Measurements from ENCODE around the gene CIB4. TPM values are rescaled to one million over a fixed set of nuclear protein-coding genes. Genes with fewer than 3 reads are reported as not detected.

Gene CIB4
- total and polyA plus RNA-seq, 2 of the 4 experiments (the other 2 are of a cell fraction): not detected

DNA sequence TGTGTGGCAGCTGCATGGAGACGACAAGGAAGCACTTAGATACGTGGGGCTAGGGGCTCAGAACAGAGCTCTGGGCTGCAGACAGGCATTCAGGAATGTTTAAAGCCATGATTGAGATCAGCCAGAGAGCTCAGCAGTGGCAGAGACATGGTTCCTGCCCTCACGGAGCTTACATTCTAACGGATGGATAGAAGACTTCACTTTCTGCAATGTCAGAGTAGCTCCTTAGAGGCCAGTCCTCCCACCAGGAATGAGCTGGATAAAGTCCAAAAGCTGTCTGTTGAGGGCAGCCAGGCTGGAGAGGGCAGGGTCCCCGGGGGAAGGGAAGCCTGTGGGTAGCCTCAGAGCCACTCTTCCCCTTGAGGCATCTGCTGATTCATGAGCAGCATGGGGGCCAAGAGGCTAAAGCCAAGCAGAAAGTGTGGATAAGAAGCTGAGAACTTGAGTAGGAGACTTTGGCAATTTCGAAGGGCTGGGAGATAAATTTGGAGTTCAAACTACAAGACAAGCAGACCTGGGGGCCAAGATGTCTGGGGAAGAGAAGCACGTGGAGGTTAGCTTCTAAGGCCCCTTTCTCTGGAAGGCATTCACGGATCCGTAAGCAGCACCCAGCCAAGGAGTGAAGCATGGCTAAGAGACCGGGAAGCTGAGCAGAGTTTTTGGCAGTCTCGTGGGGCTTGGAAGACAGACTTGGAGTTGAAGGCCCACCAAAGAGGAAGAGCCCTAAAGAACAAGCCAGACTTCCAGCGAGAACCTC, 9.7 kb upstream of the CIB4 start:
- Histone ChIP-seq H3K9me3 (ENCODE audit: control insufficient read depth, insufficient read depth, low read length) (peaks cover 3% of the 10 kb centered on the region), H3K4ac (ENCODE audit: low read depth, low read length) (no peak overlapping the region), H3K14ac (replicated peaks; ENCODE audit: low read depth, low read length) (no peak overlapping the region), H3K79me1 (ENCODE audit: low read depth in 1 of 2, low read length in 2 of 2) (no peaks in the 10 kb centered on the region), H3K18ac (ENCODE audit: low read depth, low read length) (no peak overlapping the region), H2AK9ac (replicated peaks; ENCODE audit: low read depth, low read length, poor library complexity) (no peak overlapping the region), H3K4me3 (ENCODE audit: insufficient read depth, low read depth, low read length) (no peak overlapping the region), H3K27ac (ENCODE audit: insufficient read depth, low read length) (no peak overlapping the region), H2AFZ (replicated peaks; ENCODE audit: low read length, poor library complexity) (no peak overlapping the region), H2BK120ac (ENCODE audit: low read depth, low read length) (no peak overlapping the region), H4K91ac (ENCODE audit: insufficient read depth, low read depth, low read length) (no peak overlapping the region), H2BK15ac (ENCODE audit: low read depth, low read length) (no peak overlapping the region), H2BK20ac (ENCODE audit: low read depth, low read length) (no peak overlapping the region), H2AK5ac (ENCODE audit: low read depth, low read length) (no peak overlapping the region), H3K9me1 (ENCODE audit: insufficient read depth, low read length) (no peaks in the 10 kb centered on the region), H3K27me3 (ENCODE audit: control insufficient read depth, insufficient read depth, low read length) (peaks cover 57% of the 10 kb centered on the region), H3K23ac (ENCODE audit: low read depth, low read length) (no peak overlapping the region), H3K36me3 (ENCODE audit: control insufficient read depth, insufficient read depth, low read length) (no peaks in the 10 kb centered on the region), H3K56ac (ENCODE audit: extremely low read depth, insufficient read depth, low read length) (no peak overlapping the region), H3K4me2 (ENCODE audit: low read depth, low read length) (no peak overlapping the region), H4K5ac (ENCODE audit: low read depth, low read length) (no peak overlapping the region), H3K9ac (ENCODE audit: low read depth, low read length) (no peak overlapping the region), H3K4me1 (ENCODE audit: control insufficient read depth, insufficient read depth, low read length) (peaks cover 2% of the 10 kb centered on the region; the same call in 1 of the 2 replicates), H4K20me1 (ENCODE audit: insufficient read depth, low read length) (no peaks in the 10 kb centered on the region), H4K8ac (ENCODE audit: low read depth in 2 of 2, low read length in 2 of 2) (no peak overlapping the region), H2BK5ac (ENCODE audit: low read depth, low read length, poor library complexity, severe bottlenecking) (no peak overlapping the region)
- ATAC-seq (ENCODE audit: low read depth) (no peak), DNase-seq (no peak)
- ChIA-PET CTCF (no interaction called here), POLR2A (ENCODE audit: unreplicated experiment) (no interaction called here)
- 20% methylated on average over 5 of the region's 12 CpGs; no CpG with 5 or more reads in 1 of the 2 experiments for WGBS, 2 experiments (ENCODE audit: extremely low coverage in 2 of 2, insufficient read length in 1 of 2)
- dilution Hi-C loops (cut with HindIII; ENCODE audit: low sequenced_read_pairs, unreplicated experiment): no loop called here
- no TSS peak for BruUV-seq (replicated peaks)
- intact Hi-C loops (cut with micrococcal nuclease): no loop called here
- in situ Hi-C loops (cut with MboI; ENCODE audit: low sequenced_read_pairs): no loop called here
- TF ChIP-seq RFX5 (IDR thresholded peaks at IDR 0.05; ENCODE audit: low read depth, low read length) (no peak), FOS (IDR thresholded peaks at IDR 0.05; ENCODE audit: low read depth, low read length) (no peak), POLR2A (IDR thresholded peaks at IDR 0.05; ENCODE audit: low read depth, low read length) (no peak), CHD1 (IDR thresholded peaks at IDR 0.05; ENCODE audit: low read depth, low read length) (no peak), NFE2L2 (IDR thresholded peaks at IDR 0.05; ENCODE audit: low read depth, low read length) (no peak), MAFK (IDR thresholded peaks at IDR 0.05; ENCODE audit: low read depth, low read length) (no peak), MAZ (IDR thresholded peaks at IDR 0.05; ENCODE audit: borderline replicate concordance, low read depth, low read length) (no peak), RCOR1 (IDR thresholded peaks at IDR 0.05; ENCODE audit: insufficient replicate concordance, low read length) (no peak), BHLHE40 (IDR thresholded peaks at IDR 0.05; ENCODE audit: low read depth, low read length) (no peak), CEBPB (IDR thresholded peaks at IDR 0.05; ENCODE audit: low read depth, low read length) (no peak), RAD21 (IDR thresholded peaks at IDR 0.05; ENCODE audit: low read length) (no peak), SMC3 (IDR thresholded peaks at IDR 0.05; ENCODE audit: low read depth, low read length) (no peak), MXI1 (IDR thresholded peaks at IDR 0.05; ENCODE audit: borderline replicate concordance, low read depth, low read length) (no peak)
- TF ChIP-seq, protein P1, sequence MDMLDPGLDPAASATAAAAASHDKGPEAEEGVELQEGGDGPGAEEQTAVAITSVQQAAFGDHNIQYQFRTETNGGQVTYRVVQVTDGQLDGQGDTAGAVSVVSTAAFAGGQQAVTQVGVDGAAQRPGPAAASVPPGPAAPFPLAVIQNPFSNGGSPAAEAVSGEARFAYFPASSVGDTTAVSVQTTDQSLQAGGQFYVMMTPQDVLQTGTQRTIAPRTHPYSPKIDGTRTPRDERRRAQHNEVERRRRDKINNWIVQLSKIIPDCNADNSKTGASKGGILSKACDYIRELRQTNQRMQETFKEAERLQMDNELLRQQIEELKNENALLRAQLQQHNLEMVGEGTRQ (IDR thresholded peaks at IDR 0.05; ENCODE audit: low read depth, low read length): no peak
- TF ChIP-seq, protein P2, sequence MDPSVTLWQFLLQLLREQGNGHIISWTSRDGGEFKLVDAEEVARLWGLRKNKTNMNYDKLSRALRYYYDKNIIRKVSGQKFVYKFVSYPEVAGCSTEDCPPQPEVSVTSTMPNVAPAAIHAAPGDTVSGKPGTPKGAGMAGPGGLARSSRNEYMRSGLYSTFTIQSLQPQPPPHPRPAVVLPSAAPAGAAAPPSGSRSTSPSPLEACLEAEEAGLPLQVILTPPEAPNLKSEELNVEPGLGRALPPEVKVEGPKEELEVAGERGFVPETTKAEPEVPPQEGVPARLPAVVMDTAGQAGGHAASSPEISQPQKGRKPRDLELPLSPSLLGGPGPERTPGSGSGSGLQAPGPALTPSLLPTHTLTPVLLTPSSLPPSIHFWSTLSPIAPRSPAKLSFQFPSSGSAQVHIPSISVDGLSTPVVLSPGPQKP (IDR thresholded peaks at IDR 0.05; ENCODE audit: borderline replicate concordance, low read depth, low read length): no peak
- TF ChIP-seq, protein P3, sequence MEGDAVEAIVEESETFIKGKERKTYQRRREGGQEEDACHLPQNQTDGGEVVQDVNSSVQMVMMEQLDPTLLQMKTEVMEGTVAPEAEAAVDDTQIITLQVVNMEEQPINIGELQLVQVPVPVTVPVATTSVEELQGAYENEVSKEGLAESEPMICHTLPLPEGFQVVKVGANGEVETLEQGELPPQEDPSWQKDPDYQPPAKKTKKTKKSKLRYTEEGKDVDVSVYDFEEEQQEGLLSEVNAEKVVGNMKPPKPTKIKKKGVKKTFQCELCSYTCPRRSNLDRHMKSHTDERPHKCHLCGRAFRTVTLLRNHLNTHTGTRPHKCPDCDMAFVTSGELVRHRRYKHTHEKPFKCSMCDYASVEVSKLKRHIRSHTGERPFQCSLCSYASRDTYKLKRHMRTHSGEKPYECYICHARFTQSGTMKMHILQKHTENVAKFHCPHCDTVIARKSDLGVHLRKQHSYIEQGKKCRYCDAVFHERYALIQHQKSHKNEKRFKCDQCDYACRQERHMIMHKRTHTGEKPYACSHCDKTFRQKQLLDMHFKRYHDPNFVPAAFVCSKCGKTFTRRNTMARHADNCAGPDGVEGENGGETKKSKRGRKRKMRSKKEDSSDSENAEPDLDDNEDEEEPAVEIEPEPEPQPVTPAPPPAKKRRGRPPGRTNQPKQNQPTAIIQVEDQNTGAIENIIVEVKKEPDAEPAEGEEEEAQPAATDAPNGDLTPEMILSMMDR (conservative IDR thresholded peaks at IDR 0.05; ENCODE audit: low read depth, low read length): no peak

Data from IMR-90 (cell line).